Stimulated activated CD4-positive, alpha-beta T cell treated with anti-CD3 and anti-CD28 coated beads, Interleukin-12 subunit alpha, Interleukin-12 subunit beta, amount 100 ng/mL, for 48 hours (primary cell): Measurements from ENCODE around the gene LHFPL3.

Source experiments
- DNase-seq, 3 donors: peaks; one replicate each; pipeline ENCODE4 v3.0.0-alpha.2; 2020; ENCODE audit warnings: low read depth in 2 of 3, low spot score in 1 of 3

LHFPL3 gene

GRCh38 chr7:104371216-104371979 lies 43.0 kb downstream of the LHFPL3 start:
- no peak for DNase-seq

- no peak for DNase-seq
Observed at GRCh38 chr7:104371980-104372357, 43.6 kb downstream of the LHFPL3 start.

GRCh38 chr7:104382616-104383015 lies 54.2 kb downstream of the LHFPL3 start:
- no peak for DNase-seq

- no peak for DNase-seq
Observed at GRCh38 chr7:104386943-104387342, 58.5 kb downstream of the LHFPL3 start.

- no peak for DNase-seq
Observed at GRCh38 chr7:104388222-104388621, 59.8 kb downstream of the LHFPL3 start.

GRCh38 chr7:104395162-104395561 lies 66.8 kb downstream of the LHFPL3 start:
- DNase-seq: no peak

GRCh38 chr7:104397442-104397841 lies 69.0 kb downstream of the LHFPL3 start:
- no peak for DNase-seq

GRCh38 chr7:104408371-104408770 lies 80.0 kb downstream of the LHFPL3 start:
- no peak for DNase-seq

- no peak for DNase-seq
Observed at GRCh38 chr7:104410742-104411141, 82.3 kb downstream of the LHFPL3 start.

GRCh38 chr7:104412911-104413310 lies 84.5 kb downstream of the LHFPL3 start:
- no peak for DNase-seq

GRCh38 chr7:104414216-104414615 lies 85.8 kb downstream of the LHFPL3 start:
- no peak for DNase-seq

GRCh38 chr7:104415700-104416099 lies 87.3 kb downstream of the LHFPL3 start:
- DNase-seq: no peak

- no peak for DNase-seq
Observed at GRCh38 chr7:104416866-104417393, 88.5 kb downstream of the LHFPL3 start.

- no peak for DNase-seq
Observed at GRCh38 chr7:104431930-104432329, 103.5 kb downstream of the LHFPL3 start.

- no peak for DNase-seq
Observed at GRCh38 chr7:104434129-104434528, 105.7 kb downstream of the LHFPL3 start.

- no peak for DNase-seq
Observed at GRCh38 chr7:104442481-104442880, 114.1 kb downstream of the LHFPL3 start.

- no peak for DNase-seq
Observed at GRCh38 chr7:104444017-104444416, 115.6 kb downstream of the LHFPL3 start.

- DNase-seq: no peak
Observed at GRCh38 chr7:104445393-104445792, 117.0 kb downstream of the LHFPL3 start.

GRCh38 chr7:104450861-104451260 lies 122.5 kb downstream of the LHFPL3 start:
- DNase-seq: no peak

GRCh38 chr7:104453190-104453589 lies 124.8 kb downstream of the LHFPL3 start:
- DNase-seq: no peak

GRCh38 chr7:104458875-104459274 lies 130.5 kb downstream of the LHFPL3 start:
- no peak for DNase-seq

- DNase-seq: no peak
Observed at GRCh38 chr7:104469166-104469820, 140.9 kb downstream of the LHFPL3 start.

- no peak for DNase-seq
Observed at GRCh38 chr7:104480529-104480928, 152.1 kb downstream of the LHFPL3 start.
